ENCODE results near the gene PROS1.

- TF ChIP-seq CTCF (IDR thresholded peaks at IDR 0.05): no peak
- TF ChIP-seq POLR2A (IDR thresholded peaks at IDR 0.05): no peak
- no peak for TF ChIP-seq POLR2AphosphoS5 (IDR thresholded peaks at IDR 0.05)
Measured at GRCh38 chr3:93867425-93867824, 106.3 kb downstream of the PROS1 start.

Measured in gastroesophageal sphincter (tissue), 3 donors.